GM19025 (cell line): ENCODE measurements around the gene C6orf62.
"Not testable (repeated sequence)": the region's sequence is repeated elsewhere in the genome, so short reads cannot be mapped to it uniquely, and the experiment has no call there.

Experiments used
- ATAC-seq: cut with Tn5 transposase; IDR thresholded peaks from one replicate; pipeline ENCODE4 v1.9.1; 2021; ENCODE audit warnings: mild to moderate bottlenecking, low read depth, moderate library complexity; ENCODE audit not compliant: unreplicated experiment

Gene C6orf62

GRCh38 chr6:24743265-24743943, 24.4 kb upstream of the C6orf62 start:
- peak; percentile 89 for ATAC-seq

GRCh38 chr6:24742216-24742738, 23.3 kb upstream of the C6orf62 start:
- ATAC-seq = no peak

- no peak for ATAC-seq
These were observed 21.9 kb upstream of the C6orf62 start for GRCh38 chr6:24740861-24741260.

GRCh38 chr6:24738741-24739140, 19.8 kb upstream of the C6orf62 start:
- ATAC-seq = no peak

GRCh38 chr6:24734710-24735109, 15.8 kb upstream of the C6orf62 start:
- not testable (repeated sequence) for ATAC-seq

GRCh38 chr6:24734166-24734565, 15.2 kb upstream of the C6orf62 start:
- ATAC-seq = no peak

GRCh38 chr6:24731456-24732134, 12.6 kb upstream of the C6orf62 start:
- not testable (repeated sequence) for ATAC-seq

GRCh38 chr6:24730653-24731052, 11.7 kb upstream of the C6orf62 start:
- not testable (repeated sequence) for ATAC-seq

GRCh38 chr6:24723270-24723669, 4.3 kb upstream of the C6orf62 start:
- no peak for ATAC-seq

- ATAC-seq = peak; percentile 52
These were observed 2.7 kb upstream of the C6orf62 start for GRCh38 chr6:24721461-24722215.

GRCh38 chr6:24720604-24721460, 1.9 kb upstream of the C6orf62 start:
- ATAC-seq = peak; percentile 85

- ATAC-seq = no peak
These were observed 1.2 kb upstream of the C6orf62 start for GRCh38 chr6:24720131-24720603.

- no peak for ATAC-seq
These were observed 367 bp downstream of the C6orf62 start for GRCh38 chr6:24718449-24719124.

- ATAC-seq = not testable (repeated sequence)
These were observed 2.3 kb downstream of the C6orf62 start for GRCh38 chr6:24716602-24717148.

GRCh38 chr6:24710519-24711303, 8.2 kb downstream of the C6orf62 start:
- ATAC-seq = no peak

GRCh38 chr6:24709014-24709711, 9.8 kb downstream of the C6orf62 start:
- ATAC-seq = no peak

GRCh38 chr6:24708612-24709011, 10.3 kb downstream of the C6orf62 start:
- ATAC-seq = no peak

- no peak for ATAC-seq
These were observed 14.5 kb downstream of the C6orf62 start for GRCh38 chr6:24704468-24704867.
